ENCODE measurements around the gene C10orf90. TPM values are rescaled to one million over a fixed set of nuclear protein-coding genes. Genes with fewer than 3 reads are reported as not detected.
A peak's percentile ranks its signal among the peaks of the same experiment; 100 is the strongest.

The C10orf90 gene
- total RNA-seq, 1 donor from 2014 or later = not detected

DNA sequence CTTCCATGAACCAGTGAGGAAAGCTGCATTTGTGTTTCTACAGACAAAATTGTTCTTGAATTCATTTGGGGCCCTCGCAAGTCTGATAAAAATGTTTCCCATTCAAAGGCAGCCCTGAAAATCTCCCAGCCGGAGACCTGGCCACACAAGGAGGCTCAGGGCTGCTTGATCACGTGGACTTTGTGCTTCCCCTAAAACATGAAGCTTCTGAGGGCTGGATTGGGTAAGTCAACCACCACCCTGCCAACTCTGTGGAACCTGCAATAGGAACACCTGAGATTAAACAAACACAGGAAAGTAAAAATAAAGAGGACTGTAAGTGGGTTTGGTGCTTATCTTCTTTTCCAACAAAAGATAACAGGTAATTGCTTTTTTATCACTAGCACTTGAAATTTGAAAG, 133.8 kb downstream of the C10orf90 start:
- DNase-seq = no peak

GRCh38 chr10:126536148-126536547, 134.3 kb downstream of the C10orf90 start:
- no peak for DNase-seq

DNA sequence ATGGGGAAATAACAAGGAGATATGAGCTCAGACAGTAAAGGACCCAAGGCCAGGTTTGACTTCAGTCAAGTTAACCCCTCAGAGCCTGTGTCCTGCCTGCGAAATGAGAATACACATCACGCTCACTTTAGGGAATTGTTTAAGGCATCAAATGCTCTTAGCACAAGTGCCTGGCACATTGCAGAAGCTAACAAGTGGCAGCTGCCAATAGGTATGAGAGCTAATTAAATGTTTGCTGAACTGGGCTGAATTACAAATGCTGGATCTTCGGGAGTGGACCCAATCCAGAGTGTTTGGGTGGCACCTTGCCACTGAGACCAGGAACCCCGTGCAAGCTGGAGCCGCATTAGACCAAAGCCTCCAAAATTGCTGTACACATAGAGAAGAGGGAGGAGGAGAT, 136.8 kb downstream of the C10orf90 start:
- DNase-seq = no peak

DNA sequence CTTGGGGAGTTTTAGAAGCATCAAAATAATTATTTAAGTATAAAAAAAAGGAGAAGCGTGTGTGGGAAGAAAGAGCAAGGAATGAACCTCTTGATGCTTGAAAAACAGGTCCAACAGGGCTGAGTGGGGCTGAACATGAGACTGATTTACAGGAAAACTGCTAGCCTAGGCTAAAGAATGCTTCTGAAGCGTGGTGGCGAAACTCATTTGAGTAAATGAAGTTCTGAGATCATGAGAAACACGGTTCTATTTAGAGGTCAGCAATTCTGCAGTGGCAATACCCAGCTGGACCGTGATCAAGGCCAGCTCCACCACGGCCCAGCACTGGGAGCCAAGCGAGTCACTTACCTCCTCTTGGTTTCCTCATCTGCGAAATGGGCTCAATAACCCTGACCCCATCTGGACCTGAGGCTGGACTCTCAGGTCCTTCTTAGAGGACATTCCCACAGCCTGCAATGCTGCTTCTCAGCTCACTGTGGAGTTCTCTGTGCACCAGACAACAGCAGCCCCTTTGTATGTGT, 142.1 kb downstream of the C10orf90 start:
- DNase-seq = no peak

DNA sequence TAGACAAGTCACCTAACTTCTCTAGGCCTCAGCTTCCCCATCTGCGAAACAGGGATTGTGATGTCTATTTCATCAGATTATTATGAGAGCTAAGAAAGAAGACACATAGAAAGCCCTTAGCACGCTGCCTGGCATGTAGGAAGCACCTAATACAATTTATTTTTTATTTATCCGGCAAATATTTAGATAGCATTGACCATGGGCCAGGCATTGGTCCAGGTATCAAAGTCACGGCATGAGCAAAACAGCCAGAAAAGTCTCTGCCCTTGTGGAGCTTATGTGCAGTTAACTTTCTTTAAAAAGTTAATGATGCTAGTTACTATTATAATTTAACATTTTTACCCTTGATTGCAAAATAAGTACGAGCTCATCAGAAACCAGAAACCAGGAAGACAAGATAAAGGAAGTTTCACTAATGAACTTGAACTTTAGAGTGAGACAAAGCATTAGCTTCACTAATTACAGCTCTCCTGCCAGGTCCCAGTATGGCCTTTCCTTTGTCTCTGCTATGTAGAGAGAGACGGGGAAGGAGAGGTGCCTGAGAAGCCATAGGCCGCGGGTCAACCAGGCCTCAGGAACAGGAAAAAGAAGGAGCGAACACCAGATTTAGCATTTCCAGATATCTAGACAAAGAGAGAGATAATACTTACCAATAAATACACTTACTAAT, 142.7 kb downstream of the C10orf90 start:
- no peak for DNase-seq

GRCh38 chr10:126525326-126525725, 145.2 kb downstream of the C10orf90 start:
- no peak for DNase-seq

GRCh38 chr10:126524526-126524925, 146.0 kb downstream of the C10orf90 start:
- no peak for DNase-seq

GRCh38 chr10:126523071-126523470, 147.4 kb downstream of the C10orf90 start:
- no peak for DNase-seq

- DNase-seq = no peak
Measured at GRCh38 chr10:126521399-126521798, 149.1 kb downstream of the C10orf90 start.

DNA sequence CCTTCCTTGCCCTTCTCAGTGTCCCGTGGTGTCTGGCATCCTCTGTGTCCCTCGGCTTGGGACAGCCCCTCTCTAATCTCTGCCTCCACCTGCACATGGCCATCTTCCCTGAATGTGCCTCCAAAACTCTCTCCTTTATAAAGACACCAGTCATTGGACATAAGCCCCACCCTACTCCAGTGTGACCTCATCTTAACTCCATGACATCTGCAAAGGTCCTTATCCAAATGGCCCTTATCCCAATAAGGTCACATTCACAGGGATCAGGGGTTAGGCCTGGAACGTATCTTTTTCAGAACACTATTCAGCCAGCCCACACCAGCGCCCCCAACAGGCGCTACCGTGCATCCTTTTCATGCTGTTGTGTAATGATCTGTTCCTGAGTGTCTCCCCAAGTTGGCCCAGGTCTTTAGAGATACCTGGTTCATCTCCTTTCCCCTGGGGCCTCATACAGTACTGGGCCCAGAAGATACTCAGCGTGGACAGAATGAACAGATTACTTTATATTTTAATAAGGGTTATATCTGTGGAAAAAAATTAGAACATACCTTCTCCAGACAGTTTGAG, 149.7 kb downstream of the C10orf90 start:
- no peak for DNase-seq

GRCh38 chr10:126519992-126520391, 150.5 kb downstream of the C10orf90 start:
- DNase-seq = no peak

DNA sequence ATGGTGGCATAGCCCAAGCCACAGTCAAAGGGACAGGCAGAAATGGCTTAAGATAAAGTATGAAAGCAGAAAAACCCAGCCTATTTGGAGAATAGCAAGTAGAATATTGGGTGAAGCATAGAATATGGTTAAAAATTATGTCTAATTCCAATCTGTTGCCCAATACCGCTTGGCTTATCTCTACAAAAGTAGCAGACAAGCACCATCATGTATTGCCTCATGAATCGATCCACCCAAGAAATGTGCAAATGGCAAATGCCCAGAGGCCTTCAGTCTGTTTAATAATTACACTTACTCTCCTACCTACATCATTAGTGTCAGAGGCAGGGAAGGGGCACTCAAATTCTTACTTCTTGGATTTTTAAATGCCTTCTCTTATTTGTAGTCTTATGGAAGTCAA, 151.3 kb downstream of the C10orf90 start:
- DNase-seq = no peak

DNA sequence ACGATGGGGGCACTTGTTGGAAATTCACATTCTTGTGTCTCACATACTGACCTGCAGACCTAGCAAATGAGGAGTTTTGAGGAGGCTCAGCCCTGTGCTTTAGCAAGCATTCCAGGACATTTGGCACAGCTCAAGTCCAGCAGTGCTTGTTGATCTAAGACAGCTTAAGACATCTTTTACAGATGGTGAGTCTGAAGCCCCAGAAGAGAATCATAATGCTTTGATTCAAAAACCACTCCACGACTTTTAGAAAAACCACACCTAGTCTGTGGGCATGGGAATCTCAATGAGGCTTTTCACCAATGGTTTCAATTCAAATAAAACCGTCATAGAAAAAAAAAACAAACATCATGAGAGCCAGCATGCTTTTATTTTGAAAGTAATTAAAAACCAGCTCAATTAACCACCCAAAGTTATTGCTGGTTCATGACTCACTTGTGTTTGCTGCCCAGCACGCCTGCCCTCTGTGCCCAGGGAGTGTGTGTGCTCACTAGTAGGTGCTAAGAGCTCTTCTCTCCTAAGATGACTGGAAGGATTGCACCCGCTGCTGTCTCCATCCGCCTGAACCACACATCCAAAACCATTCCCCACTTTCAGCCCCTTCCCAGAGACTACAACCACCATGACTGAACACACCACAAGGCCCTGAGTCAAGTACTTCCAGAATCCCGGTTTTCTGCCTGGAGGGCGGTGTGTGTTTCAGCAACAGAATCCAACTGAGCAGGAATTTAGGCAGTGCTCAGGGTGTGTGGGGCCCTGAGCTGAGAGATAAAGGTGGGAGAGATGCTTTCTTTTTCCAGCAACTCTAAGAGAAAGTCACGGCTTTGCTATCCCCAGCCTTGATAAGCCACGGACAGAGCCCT, 152.0 kb downstream of the C10orf90 start:
- no peak for DNase-seq

- DNase-seq = no peak
Measured at GRCh38 chr10:126516515-126516914, 154.0 kb downstream of the C10orf90 start.

DNA sequence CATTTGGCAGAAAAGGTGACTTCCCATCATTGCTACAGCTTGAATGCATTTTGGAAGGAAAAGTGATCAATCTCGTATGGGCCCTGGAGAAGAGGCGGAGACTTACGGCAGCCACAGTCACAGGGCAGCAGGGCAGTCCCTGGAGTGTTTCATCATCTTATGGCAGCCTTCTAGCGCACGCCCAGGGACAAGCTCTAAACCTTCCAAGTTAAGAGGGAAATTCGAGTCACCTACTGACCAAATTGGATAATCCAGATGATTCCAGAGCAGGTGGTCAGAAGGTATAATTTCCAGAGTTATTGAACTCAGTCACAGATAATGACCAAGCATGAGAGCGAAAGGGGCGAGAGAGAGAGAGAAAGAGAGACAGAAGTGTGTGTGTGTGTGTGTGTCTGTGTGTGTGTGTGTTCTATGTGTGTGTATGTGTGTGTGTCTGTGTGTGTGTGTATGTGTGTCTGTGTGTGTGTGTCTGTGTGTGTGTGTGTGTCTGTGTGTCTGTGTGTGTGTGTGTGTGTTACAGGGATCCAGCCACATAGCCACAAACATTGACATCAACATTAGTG, 158.5 kb downstream of the C10orf90 start:
- DNase-seq = no peak

- no peak for DNase-seq
Measured at GRCh38 chr10:126509182-126509581, 161.3 kb downstream of the C10orf90 start.

GRCh38 chr10:126508535-126509040, 161.9 kb downstream of the C10orf90 start:
- DNase-seq = no peak

DNA sequence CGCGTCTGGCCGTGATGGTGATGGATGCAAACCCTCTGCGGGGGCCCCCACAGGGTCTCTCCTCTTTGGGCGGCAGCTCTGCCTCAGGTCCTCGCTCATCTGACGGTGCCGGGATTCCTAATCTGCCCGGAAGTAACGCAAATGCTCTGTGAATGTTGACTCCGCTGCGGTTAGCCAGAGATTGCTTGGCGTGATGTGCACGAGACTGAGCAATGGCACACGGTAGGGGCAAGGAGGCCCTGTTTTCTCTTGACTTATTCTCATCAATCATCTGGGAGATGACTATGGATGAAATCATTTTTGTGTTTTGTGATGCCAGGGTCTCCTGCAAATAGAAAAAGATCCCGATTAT, 165.8 kb downstream of the C10orf90 start:
- DNase-seq = no peak

DNA sequence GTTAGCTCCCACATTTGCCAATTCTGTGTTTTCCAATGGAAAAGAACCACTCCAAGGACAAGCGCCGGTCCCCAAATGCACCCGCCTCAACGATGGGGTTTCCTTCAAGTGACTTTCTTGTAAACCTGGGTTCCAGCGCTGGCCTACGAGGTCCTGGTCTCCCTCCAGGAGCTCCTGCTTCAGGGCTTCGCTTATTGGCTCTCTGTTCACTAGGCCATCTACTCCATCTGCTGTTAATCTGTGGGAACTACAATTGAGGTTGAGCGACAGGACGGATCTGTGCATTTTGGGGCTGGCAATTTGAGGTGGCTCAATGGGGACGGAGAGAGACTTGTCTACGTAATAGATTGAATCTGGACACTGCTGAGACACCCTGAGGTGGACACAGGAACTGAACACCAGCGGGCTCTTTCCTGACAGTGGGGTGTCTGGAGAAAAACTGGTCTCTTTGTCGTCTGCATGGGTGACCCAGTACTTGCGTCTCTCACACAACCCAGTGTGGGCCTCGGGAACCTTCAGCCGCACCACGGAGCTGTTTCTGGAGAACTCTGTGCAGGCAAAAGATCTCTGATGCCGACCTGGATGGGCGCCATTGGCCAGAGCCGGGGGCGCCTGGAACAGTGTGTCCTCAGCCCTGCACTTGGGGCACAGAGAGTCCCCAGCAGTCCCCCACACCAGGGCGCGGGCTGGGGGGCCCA, 166.3 kb downstream of the C10orf90 start:
- peak; percentile 37 for DNase-seq

- no peak for DNase-seq
Measured at GRCh38 chr10:126503392-126504062, 167.0 kb downstream of the C10orf90 start.

DNA sequence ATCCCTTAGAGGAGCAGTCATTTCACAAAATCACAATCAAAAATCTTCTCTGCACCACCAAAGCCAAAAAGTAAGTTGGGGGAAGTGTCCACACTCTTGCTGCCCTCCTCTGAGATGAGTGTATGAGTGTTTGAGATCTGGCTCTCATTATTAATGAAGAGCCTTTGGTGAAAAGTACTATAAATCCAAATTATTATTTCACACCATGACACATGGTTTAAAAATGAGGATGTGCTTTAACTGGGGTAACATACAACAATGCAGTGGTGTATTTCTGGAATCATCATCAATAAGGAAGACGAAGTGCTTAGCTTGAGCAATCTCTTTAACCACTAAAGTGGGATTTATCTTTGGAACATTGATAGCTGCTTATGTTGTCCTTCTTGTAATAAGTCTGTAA, 168.1 kb downstream of the C10orf90 start:
- no peak for DNase-seq

GRCh38 chr10:126501828-126502227, 168.7 kb downstream of the C10orf90 start:
- no peak for DNase-seq
